ENCODE results near the gene TIMM10B.

The TIMM10B gene

DNA sequence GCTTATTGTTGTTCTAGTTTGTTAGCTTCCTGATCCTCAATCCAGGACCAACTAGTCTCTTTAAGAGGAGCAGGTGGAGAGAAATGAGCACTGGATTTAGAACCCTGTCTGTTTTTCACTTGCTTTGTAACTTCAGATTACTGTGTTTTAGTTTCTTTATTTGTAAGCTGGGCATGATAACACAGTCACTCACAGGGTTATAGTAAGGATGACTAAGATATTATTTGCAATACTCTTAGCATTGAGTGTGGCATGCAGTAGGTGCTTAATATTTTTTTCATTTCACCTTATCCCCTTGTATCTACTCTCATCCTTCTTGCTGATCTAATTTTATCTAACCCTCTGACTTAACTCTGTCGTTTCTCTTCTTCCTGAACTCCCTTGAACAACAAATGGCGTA, 49.5 kb downstream of the TIMM10B start:
- ChIA-PET POLR2A (interaction anchor here (1.0 kb wide), 1 partner anchor 153 kb away, joined by 4 read pairs; the partner anchor contains the start of gene MRPL17), CTCF (interaction anchor here (0.6 to 2.1 kb wide), 12 partner anchors 10 to 655 kb away, joined by 3 to 9 read pairs (median 4); partner anchors contain the start of gene MRPL17)
- DNase-seq (ENCODE audit: extremely low spot score), result no peak
- TF ChIP-seq CTBP1 (IDR thresholded peaks at IDR 0.05; ENCODE audit: borderline replicate concordance) (no peak), TARDBP (IDR thresholded peaks at IDR 0.05) (no peak), FOXM1 (IDR thresholded peaks at IDR 0.05; ENCODE audit: borderline replicate concordance) (no peak), NFRKB (IDR thresholded peaks at IDR 0.05) (no peak), ELF4 (IDR thresholded peaks at IDR 0.05) (no peak)

DNA sequence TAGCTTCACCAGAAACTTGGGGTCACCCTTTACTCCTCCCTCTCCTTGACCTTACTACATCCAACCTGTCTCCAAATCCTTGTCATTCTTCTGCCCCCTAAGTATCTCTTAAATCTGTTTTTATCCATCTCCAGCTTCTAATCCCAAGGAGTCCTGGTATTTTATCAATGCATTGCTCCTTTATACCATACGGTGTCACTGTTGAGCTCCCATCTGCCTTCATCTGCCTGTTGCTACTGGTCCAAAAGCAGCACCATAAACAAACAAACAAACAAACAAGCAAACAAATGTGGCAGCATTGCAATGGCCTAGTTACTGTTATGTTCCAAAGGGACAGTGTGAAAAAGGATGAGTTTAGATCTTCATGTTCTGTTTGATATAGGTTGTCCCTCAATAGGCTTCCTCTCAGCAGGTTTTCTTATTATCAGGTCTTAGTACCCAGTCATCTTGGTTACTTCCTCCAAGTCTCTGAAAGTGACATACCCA, 50.0 kb downstream of the TIMM10B start:
- POLR2A ChIA-PET, result interaction anchor here (1.0 kb wide), 1 partner anchor 152 kb away, joined by 4 read pairs; the partner anchor contains the start of gene MRPL17
- no peak for TF ChIP-seq ZNF384 (IDR thresholded peaks at IDR 0.05)
- no peak for TF ChIP-seq FOXM1 (IDR thresholded peaks at IDR 0.05; ENCODE audit: borderline replicate concordance)
- no peak for TF ChIP-seq FOXK2 (IDR thresholded peaks at IDR 0.05)
- no peak for TF ChIP-seq HDGF (IDR thresholded peaks at IDR 0.05; ENCODE audit: borderline replicate concordance)
- no peak for TF ChIP-seq LEF1 (IDR thresholded peaks at IDR 0.05; ENCODE audit: borderline replicate concordance)
- TF ChIP-seq ELF4 (IDR thresholded peaks at IDR 0.05), result no peak
- TF ChIP-seq, protein P1, sequence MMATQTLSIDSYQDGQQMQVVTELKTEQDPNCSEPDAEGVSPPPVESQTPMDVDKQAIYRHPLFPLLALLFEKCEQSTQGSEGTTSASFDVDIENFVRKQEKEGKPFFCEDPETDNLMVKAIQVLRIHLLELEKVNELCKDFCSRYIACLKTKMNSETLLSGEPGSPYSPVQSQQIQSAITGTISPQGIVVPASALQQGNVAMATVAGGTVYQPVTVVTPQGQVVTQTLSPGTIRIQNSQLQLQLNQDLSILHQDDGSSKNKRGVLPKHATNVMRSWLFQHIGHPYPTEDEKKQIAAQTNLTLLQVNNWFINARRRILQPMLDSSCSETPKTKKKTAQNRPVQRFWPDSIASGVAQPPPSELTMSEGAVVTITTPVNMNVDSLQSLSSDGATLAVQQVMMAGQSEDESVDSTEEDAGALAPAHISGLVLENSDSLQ (IDR thresholded peaks at IDR 0.05), result no peak
- no peak for TF ChIP-seq TARDBP (IDR thresholded peaks at IDR 0.05)
- TF ChIP-seq ARNT (IDR thresholded peaks at IDR 0.05), result no peak
- TF ChIP-seq SP1 (IDR thresholded peaks at IDR 0.05), result no peak
- no peak for TF ChIP-seq NFRKB (IDR thresholded peaks at IDR 0.05)
- peak; percentile 46 for DNase-seq (ENCODE audit: extremely low spot score)
- CTCF ChIA-PET, result interaction anchor here (0.6 to 2.1 kb wide), 12 partner anchors 10 to 655 kb away, joined by 3 to 9 read pairs (median 4); partner anchors contain the start of gene MRPL17
